Stimulated activated CD8-positive, alpha-beta memory T cell treated with anti-CD3 and anti-CD28 coated beads, Interleukin-7, amount 100 ng/mL, for 24 hours (primary cell): ENCODE results near the gene RBMS1.

ENCODE experiments used
- DNase-seq: peaks from one replicate; pipeline ENCODE4 v3.0.0-alpha.2; 2020; ENCODE audit warnings: low read depth

The RBMS1 gene, protein sequence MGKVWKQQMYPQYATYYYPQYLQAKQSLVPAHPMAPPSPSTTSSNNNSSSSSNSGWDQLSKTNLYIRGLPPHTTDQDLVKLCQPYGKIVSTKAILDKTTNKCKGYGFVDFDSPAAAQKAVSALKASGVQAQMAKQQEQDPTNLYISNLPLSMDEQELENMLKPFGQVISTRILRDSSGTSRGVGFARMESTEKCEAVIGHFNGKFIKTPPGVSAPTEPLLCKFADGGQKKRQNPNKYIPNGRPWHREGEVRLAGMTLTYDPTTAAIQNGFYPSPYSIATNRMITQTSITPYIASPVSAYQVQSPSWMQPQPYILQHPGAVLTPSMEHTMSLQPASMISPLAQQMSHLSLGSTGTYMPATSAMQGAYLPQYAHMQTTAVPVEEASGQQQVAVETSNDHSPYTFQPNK

DNA sequence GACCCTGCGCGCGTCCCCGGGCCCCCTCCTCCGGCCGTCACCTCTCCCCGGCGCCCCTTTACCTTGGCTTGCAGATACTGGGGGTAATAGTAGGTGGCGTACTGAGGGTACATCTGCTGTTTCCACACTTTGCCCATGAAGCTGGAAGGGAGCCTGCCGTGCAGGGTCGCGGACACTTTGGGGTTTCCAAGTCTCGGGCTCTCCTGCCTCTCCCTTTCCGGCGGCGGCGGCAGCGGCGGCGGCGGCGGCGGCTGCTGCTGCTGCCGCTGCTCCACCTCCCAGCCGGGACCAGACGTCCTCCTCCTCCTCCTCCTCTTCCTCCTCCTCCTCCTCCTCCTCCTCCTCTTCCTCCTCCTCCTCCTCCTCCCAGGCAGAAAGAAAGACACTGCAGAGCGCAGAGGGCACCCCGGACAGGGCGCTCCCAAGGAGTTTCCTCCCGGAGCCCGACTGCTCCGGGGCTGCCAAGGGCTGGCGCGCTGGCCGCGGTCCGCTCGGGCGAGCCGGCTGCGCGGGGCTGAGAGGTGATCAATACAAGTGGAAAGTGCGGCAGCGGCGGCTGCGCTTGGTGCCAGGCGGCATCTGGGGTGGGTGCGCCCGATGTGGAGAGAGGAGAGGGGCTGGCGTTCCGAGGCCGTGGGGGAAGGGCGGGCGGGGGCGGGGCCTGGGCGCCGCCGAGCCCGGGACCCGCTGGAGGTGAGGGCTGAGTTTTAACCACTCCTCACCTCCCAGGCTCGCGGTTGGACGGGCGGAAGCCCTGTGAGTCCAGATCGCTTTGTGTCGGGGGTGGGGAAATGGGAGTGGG lies at the start of gene RBMS1:
Gene RBMS1, minus strand, starts transcription at position 581 of the 802 bp plus-strand sequence. Its CDS starts 444 bp downstream, at position 137.
- DNase-seq = peak; percentile 13

DNA sequence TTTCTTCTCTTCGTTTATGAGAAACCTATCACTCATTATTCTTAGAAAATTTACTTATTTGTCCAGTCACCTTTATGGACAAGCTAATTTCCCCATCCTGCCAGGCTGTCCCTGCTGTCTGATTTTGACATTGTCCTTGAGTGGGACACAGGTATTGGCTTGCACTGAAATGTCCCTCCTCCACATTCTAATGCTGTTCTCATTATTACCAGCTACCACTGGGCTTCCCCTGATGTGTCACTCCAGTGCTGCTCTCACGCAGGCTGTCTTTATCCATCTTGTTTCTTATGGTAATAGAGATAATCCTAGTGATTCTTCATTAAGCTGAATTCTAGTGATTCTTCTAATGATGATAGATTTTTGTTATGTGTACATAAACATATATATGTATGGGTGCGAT lies 48.1 kb upstream of the RBMS1 start:
- no peak for DNase-seq

DNA sequence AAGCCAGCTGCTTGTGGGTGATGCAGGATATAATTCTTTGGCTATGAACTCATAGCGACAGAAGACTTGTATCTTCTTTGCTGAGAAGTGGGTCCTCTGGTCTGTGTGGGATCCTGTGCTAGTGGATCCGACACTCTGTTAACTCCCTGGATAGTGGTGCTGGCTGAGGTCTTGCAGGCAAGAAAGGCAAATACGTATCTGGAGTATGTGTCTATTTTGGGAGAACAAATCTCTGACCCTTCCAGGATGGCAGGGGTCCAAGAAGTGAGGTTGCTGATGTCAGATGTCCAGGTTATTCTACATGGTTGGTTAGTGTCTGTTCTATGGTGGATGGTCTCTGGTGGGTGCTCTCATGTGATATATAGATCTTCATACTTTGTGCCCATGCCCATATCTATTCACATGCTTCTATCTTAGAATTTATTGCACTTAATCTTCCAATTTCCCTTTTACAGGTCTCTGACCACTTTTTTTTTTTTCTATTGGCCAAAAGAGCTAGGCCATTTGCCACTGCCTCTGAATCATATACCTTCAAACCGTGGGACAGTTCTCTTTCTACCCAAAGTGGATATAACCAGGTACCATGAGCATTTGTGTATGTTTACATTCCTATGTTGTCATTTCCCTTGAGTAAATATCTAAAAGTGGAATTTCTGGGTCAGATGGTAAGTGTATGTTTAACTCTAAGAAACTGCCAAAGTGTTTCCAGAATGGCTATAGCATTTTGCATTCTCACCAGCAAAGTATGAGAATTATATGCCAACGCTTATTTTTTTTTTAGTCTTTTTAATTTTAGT lies 45.1 kb upstream of the RBMS1 start:
- no peak for DNase-seq

DNA sequence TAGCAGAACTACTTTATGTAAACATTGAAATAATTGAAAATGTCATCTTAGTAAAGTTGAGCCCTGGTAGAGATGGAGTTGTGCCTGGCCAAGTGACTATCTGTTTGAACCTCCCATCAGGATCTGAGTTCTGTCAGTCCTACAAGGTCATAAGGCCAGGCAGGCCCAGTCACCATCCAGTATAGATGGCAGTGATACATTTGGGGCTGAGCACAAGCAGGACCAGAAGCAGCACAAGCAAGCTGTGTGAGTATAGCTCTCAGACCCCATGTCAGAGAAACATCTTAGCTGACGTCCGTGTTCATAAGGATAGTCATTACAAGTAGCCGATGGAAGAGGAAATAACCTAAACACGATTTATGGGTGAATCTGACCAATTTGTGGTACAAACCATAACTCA lies 44.5 kb upstream of the RBMS1 start:
- no peak for DNase-seq

DNA sequence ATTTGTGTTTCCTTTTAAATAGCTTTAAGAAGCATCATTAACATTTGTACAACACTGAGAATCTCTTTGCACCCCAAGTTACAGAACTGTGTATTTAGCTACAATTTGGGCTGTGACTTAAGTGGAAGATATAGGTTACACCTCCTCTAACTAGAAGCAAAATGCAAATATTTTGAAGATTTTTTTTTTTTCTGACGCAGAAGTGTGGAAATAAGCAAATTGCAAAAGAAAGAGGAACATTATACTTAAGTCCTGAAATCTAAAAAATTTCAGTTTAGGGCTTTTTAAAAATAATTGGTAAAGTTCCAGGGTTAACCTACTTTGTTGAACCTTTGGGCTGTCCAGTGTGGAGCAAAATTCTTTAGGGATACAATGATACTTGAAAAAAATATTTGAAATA lies 41.4 kb upstream of the RBMS1 start:
- no peak for DNase-seq

DNA sequence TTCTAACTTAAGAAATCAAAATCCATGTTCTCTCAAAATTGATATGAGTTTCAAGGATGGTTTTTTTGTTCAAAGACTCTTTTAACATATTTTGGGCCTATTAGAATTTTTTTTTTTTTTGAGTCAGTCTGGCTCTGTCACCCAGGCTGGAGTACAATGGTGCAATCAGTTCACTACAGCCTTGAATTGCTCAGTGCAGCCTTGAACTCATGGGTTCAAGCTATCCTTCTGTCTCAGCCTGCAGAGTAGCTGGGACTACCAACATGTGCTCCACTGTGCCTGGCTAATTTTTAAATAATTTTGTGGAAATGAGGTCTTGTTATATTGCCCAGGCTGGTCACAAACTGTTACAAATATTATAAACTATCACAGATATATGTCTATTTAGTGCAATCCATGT lies 40.6 kb upstream of the RBMS1 start:
- DNase-seq = no peak

DNA sequence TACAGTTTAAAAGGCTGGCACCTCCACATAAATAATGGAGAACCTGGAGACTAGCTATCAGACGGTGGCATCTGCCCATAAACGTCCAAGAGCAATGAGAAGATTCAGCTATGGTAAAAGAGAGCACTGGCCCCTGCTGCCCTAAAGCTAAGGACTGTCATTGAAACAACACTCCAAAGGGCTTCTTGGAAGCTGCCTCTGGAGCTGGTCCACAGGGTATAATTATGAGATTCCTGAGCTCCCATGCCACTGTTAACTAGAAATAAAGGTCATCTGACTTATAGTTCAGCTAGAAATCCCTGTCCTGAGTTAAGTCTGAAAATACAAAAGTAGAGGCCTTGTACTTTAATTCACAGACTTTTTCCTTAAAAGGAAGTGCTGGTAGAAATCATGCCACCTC lies 39.9 kb upstream of the RBMS1 start:
- no peak for DNase-seq

DNA sequence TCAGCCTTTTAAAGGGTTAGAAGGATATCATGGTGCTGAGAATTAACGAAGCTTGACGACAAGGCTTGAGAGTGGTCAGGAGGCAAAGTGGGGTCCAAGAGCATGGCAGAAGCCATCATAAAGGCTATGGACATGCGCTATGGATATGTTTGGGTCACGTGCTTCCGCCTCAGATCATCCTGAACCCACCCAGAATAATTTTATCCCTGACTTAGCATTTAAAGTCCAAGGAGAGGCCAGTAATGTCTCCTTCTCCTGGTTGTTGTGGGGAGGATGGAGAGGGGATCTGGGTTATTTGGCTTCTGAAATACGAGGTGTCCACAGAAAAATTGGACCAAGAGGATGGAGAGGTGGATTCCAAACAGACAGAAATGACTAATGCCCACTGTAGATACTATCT lies 38.8 kb upstream of the RBMS1 start:
- no peak for DNase-seq

DNA sequence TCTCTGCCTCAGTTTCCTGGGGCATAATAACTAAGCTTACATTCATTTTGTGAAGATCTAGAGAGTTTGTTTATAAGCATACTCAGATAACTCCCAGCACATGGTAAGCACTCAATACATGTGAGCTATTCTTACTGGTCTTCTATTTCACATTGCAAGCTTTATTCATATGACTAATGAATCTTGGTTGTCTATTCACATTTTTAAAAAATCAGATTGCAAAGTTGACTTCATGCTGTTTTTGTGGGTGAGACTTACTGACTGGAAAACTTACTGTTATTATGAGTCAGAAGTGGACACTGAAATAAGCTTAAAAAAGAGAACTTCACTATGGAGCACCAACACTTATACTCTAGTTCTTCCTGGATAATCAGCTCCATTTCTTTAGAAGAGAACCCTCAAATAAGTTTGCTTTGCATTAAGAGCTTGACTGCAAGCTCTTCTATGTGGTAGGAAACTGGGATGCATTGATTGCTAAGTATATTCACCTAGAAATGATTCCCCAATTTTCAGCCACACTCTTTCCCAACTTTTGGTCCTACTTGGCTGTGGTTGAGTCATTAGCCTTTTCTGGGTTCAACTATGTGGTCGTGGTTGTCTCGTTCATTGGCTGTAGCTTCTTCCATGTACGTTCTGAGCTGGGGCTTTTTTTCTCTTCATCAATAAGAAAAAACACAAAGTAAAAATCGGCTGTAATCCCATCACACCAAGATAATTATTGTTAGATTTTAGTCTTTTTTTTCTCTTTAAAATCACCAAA lies 29.5 kb upstream of the RBMS1 start:
- DNase-seq = no peak

DNA sequence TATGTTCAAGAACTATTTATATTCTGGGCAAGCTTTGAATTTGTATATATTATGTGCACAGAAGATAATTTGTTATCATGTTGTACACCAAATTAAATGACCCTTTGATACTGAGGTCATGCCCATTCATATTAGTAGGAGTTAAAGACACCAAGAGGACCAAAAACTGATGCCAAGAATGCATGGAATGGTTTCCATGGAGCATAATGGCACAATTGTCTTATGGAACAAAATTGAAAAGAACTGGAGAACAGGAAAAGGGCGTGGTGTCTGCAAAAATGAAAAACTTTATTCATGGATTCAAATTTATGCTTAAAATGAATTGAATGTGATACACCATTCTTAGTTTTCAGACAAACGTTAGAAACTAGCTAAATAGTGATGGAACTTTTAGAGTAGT lies 24.1 kb upstream of the RBMS1 start:
- DNase-seq = no peak

DNA sequence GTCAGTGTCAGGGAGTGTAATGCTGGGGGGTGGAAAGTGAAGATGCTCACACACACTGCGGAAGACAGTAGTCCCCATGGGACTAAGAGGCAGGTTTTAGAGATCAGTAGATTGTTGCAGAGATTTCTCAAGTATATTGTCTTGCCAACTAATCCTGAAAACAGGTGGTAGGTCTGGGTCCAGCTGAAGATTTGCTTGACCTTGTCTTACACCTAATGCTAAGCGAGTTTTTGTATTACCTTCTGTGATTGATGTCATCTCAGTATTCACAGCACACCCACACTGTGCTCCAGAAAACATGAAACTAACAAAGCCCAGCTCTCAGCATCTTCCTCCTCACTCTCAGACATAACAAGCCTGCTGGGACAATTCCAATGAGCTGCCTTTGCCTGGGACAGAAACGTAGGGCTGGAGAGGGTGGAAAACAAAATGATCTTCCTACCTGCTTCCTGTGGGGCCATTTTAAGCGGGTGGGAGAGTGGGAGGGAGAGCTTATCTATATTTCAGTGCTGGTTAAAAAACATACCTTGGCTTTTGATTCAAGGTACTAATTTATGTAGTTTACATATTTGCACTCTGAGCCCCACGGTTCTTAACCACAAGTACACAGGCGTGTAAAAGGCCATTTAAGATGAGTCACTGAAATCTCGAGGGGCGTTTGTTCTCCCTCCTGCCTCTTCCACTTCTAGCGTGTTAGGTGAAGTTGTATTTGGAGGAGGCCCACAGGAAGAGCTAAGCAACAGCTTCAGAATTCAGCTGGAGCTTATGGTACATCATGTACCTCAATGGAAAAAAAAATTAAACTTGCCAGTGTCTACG lies 23.1 kb upstream of the RBMS1 start:
- no peak for DNase-seq

DNA sequence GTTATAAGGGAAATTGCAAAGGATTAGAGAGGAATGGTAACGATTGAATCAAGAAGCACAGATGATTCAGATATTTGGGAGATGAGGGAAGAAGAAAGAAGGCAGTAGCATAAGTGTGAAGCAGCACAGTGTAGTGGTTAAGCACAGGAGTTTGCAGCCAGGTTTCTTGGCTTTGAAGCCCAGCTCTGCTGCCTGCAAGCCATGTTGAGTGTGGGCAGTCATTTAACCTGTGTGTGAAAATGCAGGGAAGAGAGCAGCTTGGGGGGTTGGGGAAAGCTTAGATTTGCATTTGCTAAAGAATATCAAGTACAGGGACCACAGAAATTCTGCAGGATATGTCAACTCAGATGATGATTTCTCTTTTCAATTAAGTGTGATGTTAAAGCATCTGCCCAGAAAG lies 21.5 kb upstream of the RBMS1 start:
- no peak for DNase-seq

DNA sequence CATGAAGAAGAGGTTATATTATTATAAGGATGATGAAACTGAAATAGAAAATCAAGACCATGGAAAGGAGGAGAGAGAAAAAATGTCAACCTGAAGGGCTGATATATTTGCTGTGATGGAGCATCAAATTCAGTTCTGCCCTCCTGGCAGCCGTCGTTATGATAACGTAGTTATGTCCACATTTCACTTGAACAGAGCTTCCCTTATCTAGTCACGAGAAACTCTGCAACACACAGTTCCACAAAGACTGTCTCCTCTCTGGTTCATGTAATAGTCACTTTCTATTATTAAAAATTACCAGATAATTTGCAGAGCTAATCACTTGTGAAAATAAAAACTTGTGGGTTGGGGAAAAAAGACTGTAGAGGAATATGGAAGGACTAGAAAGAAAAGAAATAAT lies 19.5 kb upstream of the RBMS1 start:
- DNase-seq = no peak

DNA sequence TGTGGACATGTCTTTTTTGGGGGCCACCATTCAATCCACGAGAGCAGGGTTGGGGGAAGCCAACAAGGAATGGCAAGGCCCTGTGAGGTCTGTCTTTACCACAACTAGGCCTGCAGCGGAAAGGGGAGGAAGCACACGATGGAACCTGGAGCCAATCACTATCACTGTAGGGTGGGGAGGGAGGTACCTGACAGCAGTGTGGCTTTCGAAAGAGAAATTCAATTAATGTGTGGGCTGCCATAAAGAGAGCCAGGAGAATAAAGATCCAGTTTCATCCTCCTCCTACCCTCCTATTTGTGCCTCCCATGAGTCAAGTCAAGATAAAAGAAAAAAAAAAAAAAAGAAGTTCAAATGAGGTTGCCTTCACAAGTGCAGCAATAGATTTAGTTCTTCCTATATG lies 18.9 kb upstream of the RBMS1 start:
- DNase-seq = no peak

DNA sequence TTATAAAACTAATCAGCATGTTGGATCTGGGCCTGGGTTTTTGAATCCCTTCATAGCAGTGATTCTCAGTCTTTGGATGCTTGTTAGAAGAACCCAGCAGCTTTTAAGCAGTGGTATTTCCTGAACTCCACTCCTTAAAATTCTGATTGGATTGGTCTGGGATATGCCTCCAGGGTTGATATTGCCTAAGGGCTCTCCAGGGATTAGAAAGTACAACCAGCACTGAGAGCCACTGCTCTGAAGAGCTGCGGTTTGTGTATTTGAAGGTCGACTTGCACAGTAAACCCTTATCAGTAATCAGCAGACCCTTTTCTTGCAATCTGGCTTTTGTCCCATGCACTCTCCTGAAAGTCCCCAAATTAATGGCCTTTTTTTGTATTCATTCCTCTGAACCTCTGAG lies 17.0 kb upstream of the RBMS1 start:
- no peak for DNase-seq

DNA sequence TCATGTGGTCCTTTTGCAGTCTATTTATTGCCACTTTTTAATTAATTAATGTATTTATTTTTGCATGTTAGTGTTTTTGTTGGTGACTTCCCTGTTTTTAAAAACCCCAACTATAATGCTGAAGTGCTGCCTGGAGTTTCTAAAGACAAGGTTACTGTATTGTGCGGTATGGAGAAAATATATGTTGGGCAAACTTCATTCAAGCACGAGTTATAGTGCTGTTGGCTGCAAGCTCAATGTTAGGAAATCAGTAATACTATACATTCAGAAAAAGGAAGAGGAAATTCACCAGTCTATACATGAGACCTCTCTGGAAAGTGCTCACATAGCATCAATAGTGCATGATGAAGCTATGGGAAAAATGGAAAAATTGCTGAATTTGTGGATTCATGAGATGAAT lies 15.4 kb upstream of the RBMS1 start:
- no peak for DNase-seq

DNA sequence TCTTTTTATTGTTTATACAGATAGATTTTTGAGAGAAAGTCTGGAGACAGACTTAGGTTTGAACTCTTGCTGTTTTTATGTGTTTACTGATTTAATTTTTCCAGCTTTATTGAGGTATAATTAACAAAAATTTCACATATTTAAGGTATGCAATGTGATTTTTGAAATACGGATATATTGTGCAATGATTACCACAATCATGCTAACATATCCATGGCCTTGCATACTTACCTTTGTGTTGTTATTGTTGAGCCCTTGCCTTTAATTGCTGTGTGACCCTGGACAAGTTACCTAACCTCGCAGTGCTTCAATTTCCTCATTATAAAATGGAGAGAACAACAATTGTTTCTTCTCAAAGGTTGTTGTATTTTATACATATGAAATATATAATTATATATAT lies 13.9 kb upstream of the RBMS1 start:
- no peak for DNase-seq

DNA sequence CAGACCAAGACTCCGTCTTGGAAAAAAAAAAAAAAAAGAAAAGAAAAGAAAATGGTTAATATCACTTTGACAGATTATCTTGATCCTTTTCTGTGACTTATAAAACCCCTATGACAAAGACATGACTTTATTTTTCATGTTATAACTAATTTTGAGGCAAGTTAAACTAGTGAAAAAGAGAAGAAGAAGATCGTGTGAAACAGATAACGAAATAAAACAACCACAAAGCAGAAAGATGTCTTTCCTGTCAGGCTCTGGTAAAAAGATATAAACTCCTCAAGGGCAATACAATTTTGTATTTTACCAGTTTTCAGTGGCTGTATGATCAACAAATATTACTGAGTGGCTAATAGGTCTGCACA lies 13.4 kb upstream of the RBMS1 start:
- no peak for DNase-seq

DNA sequence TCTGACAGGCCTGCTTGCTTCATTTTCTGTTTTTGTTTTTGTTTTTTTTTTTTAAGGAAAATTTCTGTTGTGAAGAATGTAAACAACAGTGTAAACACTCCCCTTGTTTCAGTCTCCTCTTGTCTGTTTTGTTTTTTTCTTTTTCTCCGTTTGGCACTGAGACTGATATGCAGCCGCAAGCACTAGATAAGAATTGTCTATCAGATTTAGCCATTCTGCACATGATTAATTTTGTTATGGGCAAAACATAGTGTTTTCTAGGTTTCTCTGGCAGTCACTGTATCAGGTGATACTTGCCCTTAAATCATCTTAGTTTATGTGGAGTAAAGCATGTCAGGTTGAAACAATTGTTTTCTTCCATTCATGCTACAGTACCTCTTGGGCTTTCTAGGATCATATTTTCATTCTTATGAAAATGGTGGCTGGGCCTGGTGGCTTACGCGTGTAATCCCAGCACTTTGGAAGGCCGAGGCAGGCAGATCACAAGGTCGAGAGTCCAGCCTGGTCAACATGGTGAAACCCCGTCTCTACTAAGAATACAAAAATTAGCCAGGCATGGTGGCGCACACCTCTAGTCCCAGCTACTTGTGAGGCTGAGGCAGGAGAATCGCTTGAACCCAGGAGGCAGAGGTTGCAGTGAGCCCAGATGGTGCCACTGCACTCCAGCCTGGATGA lies 12.9 kb upstream of the RBMS1 start:
- DNase-seq = no peak

DNA sequence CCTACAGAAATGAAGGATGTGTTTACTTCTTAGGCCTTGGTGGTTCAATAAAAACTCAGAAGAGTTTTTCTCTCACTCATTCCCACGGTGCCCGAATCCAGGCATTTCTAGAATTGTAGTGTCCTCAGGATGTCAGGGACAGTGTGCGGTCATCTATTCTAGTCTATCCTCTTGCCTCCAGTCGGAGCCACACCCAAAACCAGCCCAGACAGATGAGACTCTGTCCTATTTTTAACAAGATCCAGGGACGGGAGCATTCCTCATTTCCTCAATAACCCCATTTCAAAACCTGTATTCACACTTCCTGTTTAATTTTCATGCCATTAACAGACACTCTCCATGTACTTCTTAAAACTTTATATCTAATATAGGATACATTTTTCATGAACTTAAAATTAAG lies 11.6 kb upstream of the RBMS1 start:
- DNase-seq = no peak

DNA sequence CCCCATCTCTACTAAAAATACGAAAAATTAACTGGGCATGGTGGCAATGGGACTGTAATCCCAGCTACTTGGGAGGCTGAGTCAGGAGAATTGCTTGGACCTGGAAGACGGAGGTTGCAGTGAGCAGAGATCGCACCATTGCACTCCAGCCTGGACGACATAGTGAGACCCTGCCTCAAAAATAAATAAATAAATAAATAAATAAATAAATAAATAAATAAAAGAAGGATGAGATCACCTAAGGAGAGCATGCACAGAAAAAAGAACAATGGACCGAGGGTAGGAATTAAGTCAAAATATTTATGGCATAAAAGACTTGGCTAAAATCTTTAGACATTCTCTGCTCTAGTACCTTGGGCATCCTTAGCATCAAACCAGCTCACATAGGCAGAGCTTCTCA lies 8.9 kb upstream of the RBMS1 start:
- DNase-seq = no peak
